ENCODE data around the gene DDIAS.

Gene DDIAS

DNA sequence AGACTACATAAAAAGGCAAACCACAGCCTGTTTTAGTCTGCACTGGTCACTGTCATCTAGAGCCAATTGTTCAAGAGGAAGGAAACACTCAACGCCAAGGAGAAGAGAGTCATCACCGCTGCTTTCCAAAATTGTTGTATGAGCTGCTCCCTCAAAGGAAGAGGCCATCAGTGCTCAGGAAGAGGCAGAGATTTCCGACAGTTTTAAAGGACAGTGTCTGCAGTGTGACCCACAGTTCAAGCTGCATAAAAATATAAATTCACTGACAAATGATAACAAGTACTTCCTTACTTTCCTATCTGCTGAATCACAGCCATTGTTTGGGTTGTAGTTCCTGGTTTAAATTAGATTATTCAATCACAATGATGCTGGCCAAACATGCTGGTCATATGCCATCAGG lies 17.7 kb upstream of the DDIAS start:
- in situ Hi-C loops (cut with MboI; ENCODE audit: low sequenced_read_pairs): no loop called here

DNA sequence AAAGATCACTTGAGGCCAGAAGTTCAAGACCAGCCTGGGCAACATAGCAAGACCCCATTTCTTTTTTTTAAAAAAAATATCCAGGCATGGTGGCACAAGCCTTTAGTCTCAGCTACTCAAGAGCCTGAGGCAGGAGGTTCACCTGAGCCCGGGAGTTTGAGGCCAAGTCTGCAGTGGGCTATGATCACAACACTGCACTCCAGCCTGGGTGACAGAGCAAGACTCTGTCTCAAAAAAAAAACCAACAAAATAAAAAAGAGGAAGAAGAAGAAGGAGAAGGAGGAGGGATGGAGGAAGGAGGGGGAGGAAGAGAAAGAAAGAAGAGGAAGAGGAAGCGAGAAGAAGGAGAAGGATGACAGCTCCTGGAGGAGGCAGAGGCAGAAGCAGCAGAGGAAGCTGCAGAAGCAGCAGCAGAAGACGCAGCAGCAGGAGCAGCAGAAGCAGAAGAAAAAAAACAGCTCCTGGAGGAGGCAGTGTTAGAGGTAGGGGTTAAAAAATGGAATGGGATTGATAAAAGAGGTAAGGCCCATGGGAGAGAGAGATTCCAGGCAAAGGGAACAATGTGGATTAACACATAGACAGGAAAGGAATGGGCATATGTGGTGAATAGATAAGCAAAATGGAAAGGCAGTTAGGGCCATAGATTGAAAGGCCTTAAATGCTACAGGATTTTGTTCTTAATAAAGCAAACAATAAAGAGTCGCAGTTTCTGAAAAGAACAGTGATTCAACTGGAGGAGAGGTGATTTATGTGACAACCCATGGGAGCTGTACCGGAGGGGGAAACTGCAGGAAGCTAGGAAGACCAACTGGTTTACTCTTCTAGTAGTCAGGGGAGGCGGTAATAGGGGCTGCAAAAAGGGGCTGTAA lies 12.2 kb upstream of the DDIAS start:
- in situ Hi-C loops (cut with MboI; ENCODE audit: low sequenced_read_pairs): no loop called here

DNA sequence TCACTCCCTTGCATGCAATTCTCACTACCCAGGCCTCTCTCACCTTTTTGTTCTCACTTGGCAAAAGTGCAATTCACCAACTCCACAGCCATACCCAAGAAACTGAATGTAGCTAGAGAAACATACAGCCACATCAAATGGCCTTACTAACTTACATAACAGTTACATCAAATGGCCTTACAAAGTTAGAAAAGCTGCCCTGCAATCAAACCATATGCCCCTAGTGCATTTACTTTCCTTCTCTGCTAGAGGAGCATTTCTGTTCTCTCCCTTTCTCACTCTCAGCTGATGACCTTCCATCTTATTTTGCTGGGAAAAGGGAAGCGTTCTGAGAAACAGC lies 11.6 kb upstream of the DDIAS start:
- in situ Hi-C loops (cut with MboI; ENCODE audit: low sequenced_read_pairs): no loop called here

DNA sequence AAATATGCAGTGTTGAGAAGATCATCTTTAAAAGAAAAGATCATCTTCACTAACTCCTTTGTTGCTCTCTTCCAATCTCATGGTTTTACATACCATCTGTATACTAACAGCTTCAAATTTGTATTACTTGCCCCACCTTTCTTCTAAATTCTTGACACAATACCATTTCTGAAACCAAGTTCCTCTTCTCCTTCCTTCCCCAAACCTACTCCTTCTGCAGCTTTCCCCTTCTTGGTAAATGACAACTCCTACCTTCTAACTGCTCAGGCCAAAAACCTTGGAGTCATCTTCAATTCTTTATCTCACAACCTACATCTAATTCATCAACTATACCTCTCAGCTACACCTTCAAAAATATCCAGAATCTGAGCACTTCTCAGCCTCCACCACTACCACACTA lies 10.6 kb upstream of the DDIAS start:
- in situ Hi-C loops (cut with MboI; ENCODE audit: low sequenced_read_pairs): no loop called here

DNA sequence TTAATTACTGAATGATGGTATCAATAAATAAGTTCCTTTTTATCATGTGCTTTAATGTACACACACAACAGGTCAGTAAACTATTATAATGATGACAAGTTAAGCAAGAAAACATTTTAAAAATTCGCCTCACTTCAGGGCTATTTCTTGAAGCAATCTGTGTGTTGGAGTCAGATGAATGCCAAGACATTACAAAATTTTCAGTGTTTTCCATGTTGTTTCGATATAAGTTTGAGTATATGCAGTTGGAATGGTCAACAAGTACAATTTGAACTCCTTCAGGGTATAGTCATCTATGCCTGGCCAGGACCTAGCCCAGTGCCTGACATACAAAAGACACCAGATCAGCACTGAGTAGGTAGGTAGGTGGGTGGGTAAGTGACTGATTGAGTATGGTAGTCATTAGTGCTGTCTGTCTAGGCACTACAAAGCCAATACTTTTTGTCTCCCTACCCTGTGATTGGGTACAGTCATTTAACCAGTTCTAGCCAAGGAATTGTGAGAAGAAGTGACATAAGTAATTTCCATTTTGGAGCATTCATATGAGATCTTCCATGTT lies 8.8 kb upstream of the DDIAS start:
- in situ Hi-C loops (cut with MboI; ENCODE audit: low sequenced_read_pairs): no loop called here

DNA sequence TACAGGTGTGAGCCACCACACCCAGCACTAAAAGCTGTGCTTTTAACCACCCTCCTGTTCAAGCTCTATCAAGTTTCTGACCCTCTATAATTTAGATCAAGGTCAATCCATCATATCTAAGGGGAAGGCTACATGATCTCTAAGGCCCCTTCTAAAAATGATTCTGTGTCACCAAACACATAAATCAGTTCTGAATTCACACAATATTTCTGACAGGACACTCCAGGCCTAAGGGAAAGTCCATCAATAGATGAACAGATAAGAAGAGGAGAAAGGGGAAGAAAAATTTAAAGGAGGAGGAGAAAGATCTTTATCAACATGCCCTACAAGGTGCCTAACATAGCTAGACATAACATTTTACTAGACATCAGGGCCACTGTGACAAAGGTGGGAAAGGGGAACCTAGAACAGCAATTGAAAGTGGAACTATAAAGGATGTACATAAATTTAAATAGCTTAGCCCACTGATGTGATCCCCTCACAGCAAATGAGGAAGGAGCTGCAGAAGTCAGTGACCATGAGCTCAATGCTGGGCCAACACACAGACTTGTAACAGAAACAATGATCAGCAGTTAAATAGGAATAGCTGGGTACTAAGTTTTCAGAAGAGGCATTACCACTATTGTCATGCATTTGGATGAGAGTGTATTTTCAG lies 6.0 kb upstream of the DDIAS start:
- in situ Hi-C loops (cut with MboI; ENCODE audit: low sequenced_read_pairs): no loop called here

DNA sequence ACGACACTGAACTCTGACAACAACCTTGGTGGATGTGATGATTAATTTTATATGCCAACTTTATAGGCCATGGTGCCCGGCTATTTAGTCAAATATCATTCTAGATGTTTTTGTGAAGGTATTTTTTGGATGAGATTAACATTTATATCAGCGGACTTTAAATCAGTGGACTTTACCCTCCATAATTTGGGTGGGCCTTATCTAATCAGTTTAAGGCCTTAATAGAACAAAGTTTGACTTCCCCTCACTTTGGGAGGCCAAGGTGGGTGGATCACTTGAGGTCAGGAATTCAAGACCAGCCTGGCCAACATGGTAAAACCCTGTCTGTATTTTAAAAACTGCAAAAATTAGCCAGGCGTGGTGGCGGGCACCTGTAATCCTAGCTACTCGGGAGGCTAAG lies 5.4 kb upstream of the DDIAS start:
- in situ Hi-C loops (cut with MboI; ENCODE audit: low sequenced_read_pairs): no loop called here

DNA sequence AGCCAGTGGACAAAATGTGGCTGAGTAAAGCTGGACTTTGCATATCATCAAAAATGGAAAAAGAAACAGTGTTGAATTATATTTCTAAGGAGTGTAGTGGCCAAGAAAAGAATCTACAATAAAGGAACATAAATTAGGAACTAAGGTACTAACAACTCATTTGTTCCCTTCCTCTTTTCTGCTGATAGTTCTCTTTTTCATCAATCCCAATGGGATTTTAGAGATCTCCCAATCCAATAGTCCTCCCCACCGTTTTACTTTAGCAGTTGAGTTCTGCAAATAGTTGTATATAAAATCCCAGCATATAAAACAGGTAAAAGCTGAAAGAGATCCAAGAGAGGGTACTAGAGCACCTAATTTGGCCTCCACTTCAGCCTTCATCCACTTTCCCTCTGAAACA lies 3.3 kb upstream of the DDIAS start:
- in situ Hi-C loops (cut with MboI; ENCODE audit: low sequenced_read_pairs): no loop called here

DNA sequence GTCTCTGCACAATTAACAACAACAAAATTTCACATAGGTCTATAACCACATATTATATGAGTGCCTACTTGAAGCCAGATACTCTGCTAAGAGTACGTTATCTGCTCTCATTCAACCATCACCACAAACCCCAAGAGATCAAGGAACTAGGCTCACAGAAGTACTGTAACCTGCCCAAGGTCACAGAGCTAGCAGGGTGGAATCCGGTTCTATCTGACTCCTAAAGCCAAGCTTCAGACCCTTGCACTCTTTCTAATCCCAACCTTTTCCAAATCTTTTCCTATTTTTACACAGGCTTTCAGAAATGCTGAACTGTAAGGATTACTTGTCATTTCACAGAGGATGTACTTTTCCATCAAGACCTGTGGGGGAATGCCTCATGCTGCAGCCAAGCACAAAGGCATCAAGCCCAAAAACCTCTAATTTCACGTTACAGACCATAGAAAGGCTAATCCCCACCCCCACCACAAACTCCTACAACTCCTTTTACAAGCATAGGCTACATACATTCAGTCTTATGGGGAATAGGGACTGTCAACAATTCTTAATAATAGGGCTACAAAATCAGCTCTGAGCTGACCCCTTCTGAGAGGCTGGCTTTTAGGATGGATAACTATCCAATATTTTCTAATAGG lies 2.2 kb upstream of the DDIAS start:
- in situ Hi-C loops (cut with MboI; ENCODE audit: low sequenced_read_pairs): no loop called here

DNA sequence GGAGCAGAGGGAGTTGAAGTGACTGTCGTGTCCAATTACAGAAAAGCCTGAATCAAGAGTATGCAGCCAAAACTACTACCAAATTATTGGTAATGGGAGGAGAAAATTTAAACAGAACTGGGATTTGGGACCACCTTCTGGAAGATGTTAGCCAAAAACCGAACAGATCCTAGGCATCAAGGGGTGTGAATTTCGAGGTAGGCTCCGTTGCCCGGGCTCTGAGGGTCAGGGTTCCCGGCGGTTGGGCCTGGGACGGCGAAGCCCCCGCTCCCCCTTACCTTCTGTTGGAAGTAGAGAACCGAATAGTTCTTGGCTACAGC lies 1.6 kb upstream of the DDIAS start:
- in situ Hi-C loops (cut with MboI; ENCODE audit: low sequenced_read_pairs): no loop called here

DNA sequence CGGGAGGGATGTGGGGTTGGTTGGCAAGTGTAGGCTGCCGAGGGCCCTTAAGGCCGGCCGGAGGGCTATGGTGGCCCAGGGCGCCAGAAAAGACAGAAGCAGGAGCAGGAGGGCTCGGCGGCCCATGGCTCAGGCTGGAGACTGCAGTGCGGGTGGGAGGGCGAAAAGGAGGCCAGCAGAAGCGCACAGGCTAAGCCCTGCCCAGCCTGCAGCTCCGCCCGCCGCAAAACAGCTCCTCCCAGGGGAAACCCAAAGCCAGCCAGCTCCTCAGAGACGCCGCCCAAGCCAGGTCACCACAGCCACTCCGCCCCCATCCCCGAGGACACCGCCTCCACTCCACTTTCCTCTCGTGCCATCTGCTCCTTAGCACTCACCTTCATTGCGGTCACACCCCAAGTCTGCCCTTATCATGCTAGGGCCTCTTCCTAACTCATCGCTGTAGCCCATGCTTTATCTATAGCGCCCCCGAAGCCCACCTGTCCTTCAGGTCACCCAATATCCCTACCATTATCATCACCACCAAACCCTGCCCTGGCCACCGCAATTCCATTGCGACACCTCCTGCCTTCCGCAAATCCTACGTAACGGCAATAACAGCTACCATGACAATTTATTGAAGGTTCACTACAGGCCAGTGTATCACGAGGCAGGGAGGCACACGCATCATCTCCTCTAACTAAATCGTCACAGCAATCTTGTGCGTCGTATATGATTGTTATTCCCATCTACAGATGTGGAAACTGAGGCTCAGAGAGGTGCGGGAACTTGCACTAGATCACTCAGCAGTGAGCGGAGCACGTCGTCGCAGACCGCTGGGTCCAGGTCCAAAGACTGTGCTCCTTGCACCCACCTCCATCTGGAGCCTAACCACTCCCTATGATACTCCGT lies 1.0 kb upstream of the DDIAS start, which contains the start of gene PRCP:
TSS of gene PRCP (minus strand) at position 154 of the 888 bp plus-strand sequence. CDS start at position 126, 28 bp downstream.
- in situ Hi-C loops (cut with MboI; ENCODE audit: low sequenced_read_pairs): no loop called here

DNA sequence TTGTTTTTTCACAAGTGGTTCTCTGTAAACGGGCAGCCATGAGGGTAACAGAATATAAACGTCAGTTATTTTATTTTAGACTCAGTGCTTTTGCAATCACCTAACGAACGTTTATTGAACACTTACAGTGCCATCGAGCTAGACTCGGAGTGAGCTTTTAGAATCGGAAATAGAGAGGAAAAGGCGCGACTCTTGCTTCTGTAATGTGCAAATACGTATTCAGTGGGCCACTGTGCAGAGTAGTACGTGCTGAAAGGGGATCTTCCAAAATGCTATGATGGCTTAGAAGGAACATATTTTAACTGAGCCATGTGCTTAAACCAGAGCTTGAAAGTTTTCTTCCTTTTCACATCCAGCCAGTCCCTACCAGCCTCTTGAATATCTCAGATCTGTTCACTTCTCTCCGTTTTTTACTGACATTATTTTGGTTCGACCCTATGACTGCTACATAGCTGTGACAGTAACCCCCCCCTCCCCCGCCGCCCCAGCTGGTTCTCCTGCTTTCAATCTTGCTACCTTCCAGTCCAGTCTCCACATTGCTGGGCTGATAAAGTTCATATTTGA lies 468 bp downstream of the DDIAS start:
- in situ Hi-C loops (cut with MboI; ENCODE audit: low sequenced_read_pairs): no loop called here

DNA sequence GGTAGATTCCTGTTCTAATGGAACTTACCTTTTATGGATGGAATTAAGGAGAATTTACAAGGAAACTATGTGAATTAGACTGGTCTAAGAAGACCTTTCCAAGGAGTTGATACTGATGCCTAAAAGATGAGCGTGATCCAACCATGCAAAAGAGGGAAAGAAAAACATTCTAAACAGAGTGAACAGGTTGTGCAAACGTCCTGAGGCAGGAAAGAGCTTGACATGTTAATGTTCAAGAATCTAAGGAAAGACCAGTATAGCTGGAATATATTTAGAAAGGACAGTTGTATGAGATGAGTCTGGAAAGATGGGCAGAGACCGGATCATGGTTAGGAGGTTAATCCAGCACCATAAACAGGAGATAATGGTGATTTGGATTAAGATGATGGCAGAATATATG lies 1.3 kb downstream of the DDIAS start:
- in situ Hi-C loops (cut with MboI; ENCODE audit: low sequenced_read_pairs): no loop called here

DNA sequence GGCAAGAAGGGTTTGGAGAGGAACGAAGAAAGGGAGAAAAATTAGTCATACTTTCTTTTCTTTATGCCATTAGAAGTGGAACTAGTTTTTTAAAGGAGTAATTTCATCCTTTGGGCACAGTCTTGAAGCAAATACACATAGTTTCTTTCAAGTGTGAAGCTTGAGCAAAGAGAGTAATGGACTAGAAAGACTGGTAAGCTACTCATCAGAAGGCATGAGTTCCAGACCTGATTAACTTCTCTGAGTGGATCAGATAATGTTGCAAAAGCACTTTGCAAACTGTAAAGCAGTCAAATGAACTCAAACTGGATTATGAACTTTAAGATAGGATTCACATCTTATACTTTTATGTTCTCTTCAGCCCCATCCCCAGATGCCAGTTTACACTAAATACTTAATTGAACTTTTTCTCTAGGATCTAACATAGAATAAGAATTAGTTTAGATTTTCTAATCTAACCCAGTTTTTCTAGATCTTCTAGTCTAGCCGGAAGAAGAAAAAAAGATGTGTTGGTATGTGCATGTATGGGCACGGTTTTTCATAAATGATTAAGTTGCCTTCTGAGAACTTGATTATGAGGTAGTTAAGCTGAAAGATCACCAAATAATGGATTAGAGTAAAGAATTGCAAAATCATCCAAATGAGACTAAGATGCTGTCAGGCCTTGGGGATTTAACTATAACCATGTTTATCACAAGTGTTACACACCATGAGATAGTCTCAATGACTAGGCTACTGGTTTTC lies 2.5 kb downstream of the DDIAS start:
- in situ Hi-C loops (cut with MboI; ENCODE audit: low sequenced_read_pairs): no loop called here

DNA sequence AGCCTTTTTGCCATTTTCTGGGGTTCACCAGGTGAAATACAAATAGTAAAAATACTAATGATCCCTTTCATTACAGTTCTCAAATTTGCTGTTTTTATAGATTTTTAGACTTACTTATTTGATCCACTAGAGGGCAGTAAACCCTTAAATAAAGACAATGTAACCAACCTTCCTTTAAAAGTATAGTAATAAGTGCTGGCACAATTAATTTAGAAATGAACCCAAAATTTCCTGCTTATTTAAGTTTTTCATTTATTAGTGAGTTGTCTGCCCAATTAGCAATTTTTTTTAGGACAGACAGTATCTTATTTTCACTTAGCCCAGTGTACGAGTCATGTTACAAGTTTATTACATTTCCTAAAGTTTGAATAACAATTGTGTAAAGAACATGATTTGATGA lies 4.7 kb downstream of the DDIAS start:
- in situ Hi-C loops (cut with MboI; ENCODE audit: low sequenced_read_pairs): no loop called here

DNA sequence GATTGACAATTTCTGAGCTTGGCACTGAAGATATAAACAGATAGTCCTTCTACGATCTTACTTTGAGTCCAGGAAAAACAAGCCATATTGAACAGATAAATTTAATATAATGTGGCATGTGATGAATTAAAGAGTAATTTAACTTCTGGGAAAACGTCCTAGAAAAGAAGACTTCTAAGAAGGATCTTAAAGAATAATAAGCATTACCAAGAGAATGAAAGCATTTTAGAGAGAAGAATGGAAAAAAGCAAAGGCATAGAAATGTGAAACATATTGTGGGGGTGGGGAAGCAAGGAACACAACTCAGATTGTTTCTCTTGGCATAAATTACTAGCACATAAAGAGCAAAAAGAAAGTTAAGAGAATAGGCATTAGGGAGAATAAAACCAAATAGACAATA lies 5.4 kb downstream of the DDIAS start:
- in situ Hi-C loops (cut with MboI; ENCODE audit: low sequenced_read_pairs): no loop called here

DNA sequence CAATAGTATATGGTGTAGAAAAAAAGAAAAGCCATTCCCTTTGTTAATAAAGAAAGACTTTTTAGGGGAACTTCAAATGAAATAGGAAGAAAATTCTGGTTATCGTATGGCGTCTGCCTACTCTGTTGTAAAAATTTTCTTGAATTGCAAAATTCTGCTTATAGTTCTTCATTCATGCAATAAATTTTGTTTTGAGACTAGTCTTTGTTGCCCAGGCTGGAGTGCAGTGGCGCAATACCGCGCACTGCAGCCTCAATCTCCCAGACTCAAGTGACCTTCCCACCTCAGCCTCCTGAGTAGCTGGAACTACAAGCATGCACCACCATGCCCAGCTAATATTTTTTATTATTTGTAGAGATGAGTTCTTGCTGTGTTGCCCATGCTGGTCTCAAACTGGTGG lies 5.8 kb downstream of the DDIAS start:
- in situ Hi-C loops (cut with MboI; ENCODE audit: low sequenced_read_pairs): no loop called here

DNA sequence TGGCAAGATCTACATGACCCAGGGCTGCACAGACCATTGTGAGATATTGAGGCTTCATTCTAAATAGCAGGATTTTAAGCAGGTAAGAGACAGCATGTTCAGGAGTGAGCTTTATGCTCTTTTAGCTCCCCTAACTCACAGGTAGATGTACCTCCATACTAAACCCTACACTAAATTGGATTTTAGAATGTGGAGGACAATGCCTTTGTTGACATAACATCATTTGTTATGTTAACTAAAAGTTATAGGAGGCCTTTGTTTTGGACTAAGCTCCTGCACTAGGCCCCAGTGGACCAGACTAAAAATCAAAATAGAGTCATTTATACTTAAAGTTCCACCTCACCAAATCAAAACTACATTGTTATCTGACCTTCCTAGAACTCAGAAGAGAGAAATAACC lies 6.8 kb downstream of the DDIAS start:
- in situ Hi-C loops (cut with MboI; ENCODE audit: low sequenced_read_pairs): no loop called here

DNA sequence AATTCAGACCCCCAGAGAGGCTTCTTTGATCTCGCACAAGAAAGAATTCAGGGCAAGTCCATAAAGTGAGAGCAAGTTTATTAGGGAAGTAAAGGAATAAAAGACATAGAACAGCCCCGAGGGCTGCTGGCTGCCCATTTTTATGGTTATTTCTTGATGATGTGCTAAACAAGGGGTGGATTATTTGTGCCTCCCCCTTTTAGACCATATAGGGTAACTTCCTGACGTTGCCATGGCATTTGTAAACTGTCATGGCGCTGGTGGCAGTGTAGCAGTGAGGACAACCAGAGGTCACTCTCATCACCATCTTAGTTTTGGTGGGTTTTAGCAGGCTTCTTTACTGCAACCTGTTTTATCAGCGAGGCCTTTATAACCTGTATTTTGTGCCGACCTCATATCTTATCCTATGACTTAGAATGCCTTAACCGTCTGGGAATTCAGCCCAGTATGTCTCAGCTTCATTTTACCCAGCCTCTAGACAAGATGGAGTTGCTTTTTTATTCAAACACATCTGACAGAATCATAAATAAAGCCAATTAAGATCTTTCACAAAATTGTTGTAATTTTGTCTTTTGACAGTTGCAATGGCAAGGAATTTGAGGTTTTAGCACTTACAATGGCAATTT lies 7.6 kb downstream of the DDIAS start:
- in situ Hi-C loops (cut with MboI; ENCODE audit: low sequenced_read_pairs): no loop called here

All from HL-60/S4 (cell line).